AG08396 (cell line): Measurements from ENCODE around the gene PBX2.
"Not testable (repeated sequence)": the region's sequence is repeated elsewhere in the genome, so short reads cannot be mapped to it uniquely, and the experiment has no call there.

Experiments
- DNase-seq: peaks from one replicate; pipeline ENCODE4 v3.0.0; 2012; ENCODE audit warnings: low spot score, mixed read lengths

The PBX2 gene

GRCh38 chr6:32149092-32149755 is 40.8 kb downstream of the PBX2 start:
- no peak for DNase-seq

GRCh38 chr6:32148289-32149091 is 41.5 kb downstream of the PBX2 start:
- DNase-seq: no peak

- DNase-seq: no peak
Observed at GRCh38 chr6:32147401-32148132, 42.4 kb downstream of the PBX2 start.

GRCh38 chr6:32146687-32147086 is 43.3 kb downstream of the PBX2 start:
- DNase-seq: no peak

- no peak for DNase-seq
Observed at GRCh38 chr6:32146287-32146686, 43.7 kb downstream of the PBX2 start.

- not testable (repeated sequence) for DNase-seq
Observed at GRCh38 chr6:32144238-32144637, 45.8 kb downstream of the PBX2 start.

- DNase-seq: no peak
Observed at GRCh38 chr6:32140420-32141046, 49.5 kb downstream of the PBX2 start.

- DNase-seq: no peak
Observed at GRCh38 chr6:32139590-32139989, 50.4 kb downstream of the PBX2 start.

GRCh38 chr6:32137454-32137853 is 52.5 kb downstream of the PBX2 start:
- DNase-seq: no peak
